CD1c-positive myeloid dendritic cell (primary cell): ENCODE data around the gene MTFP1.
"Not testable (repeated sequence)": the region's sequence is repeated elsewhere in the genome, so short reads cannot be mapped to it uniquely, and the experiment has no call there.

Experiments
- DNase-seq: peaks from one replicate; pipeline ENCODE4 v3.0.0-alpha.2; 2016; ENCODE audit errors: extremely low spot score

Gene MTFP1

DNA sequence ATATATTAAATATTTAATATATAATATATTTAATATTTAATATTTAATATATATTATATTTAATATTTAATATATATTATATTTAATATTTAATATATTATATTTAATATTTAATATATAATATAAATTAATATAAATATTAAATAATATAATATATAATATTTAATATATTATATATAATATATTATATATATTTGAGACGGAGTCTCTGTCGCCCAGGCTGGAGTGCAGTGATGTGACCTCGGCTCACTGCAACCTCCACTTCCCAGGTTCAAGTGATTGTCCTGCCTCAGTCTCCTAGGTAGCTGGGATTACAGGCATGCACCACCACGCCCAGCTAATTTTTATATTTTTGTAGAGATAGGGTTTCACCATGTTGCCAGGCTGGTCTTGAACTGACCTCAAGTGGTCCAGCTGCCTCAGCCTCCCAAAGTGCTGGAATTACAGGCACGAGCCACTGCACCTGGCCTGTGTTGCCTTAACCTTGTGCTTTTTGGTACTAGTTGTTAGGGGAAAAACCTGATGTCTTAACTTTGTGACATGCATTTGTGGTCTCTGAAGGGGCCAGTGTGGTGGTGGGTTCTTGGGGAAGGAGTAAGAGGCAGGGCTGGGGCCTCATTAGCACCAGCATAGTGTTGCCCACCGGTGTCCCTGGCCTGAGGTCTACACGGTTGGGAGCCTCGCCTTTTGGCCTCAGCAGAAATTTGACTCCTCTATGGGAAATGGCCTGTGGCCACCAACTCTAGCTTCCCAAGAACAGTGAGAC, 29.7 kb downstream of the MTFP1 start:
- no peak for DNase-seq

DNA sequence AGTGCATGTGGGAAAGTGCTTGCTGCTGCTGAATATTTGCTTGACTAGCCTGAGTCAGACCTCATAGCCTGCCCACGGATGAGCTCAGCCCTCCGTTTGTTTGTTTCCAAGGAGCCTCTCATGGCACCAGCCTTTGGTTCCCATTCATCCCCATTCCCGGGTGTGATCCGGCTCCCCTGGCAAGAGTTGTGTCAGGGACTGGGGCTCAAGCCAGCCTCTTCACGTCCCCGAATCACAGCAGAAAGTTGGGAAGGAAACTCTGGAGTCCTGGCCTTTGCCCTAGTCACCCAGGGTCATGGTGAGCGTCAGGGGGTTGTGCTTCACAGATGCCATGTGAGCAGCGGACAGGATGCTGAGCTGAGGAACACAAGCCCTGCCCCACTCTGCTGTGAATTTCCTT, 32.4 kb downstream of the MTFP1 start:
- no peak for DNase-seq

DNA sequence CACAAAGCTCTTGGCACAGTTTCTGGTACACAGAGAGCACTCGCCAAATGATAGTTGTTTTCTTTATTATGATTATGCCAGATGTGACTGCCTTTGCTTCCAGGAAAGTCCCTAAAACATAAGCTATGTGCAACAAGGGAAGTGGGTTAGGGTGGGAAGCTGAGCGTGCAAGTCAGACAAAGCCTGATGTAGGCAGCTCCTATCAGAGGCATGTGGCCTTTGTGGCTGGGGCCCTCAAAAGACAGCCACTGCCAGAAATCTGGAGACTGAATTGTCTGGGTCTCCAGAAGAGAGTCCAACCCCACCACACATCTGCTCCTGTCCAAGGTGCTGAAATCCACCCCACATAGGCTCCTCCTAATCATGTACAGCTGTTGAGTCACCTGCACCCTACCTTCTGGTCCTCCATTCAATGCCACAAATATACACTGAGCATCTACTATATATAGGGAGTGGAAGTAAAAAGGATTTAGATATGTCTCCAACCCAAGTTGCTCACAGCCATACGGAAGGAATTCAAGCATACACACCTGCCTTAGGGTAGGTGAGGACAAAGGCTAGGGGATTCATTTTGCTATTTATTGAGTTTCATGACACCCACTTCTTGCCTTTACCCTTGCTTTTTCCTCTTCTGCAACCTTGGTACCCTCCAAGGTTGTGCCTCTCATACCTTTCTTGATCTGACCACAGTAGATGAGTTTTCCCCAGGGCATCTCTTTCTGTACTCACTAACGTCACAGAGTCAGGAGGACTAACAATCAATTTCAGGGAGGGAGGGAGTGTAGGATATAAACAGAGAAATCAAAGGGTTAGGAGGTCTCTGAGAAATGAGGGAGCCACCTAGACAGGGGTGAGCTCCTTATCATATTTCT, 33.8 kb downstream of the MTFP1 start:
- DNase-seq, result no peak

DNA sequence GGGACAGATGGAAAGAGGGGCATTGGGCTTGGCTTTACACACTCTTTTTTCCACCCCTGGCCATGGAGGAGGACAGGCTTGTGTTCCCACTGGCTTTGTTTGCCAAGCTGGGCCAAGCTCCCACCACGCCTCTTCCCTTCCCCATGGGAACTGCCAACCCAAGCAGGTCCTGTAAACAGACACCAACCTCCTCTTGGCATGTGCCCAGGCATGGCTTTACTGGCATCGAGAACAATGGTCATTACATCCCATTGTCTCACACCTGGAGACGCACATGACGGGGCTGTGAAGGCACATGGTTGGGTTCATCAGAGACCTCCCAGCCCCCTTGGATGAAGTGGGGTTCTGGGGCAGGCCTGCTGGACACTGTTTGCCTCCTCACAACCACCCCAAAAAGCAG, 34.6 kb downstream of the MTFP1 start:
- DNase-seq, result no peak

- not testable (repeated sequence) for DNase-seq
Measured at GRCh38 chr22:30460555-30460954, 35.0 kb downstream of the MTFP1 start.

DNA sequence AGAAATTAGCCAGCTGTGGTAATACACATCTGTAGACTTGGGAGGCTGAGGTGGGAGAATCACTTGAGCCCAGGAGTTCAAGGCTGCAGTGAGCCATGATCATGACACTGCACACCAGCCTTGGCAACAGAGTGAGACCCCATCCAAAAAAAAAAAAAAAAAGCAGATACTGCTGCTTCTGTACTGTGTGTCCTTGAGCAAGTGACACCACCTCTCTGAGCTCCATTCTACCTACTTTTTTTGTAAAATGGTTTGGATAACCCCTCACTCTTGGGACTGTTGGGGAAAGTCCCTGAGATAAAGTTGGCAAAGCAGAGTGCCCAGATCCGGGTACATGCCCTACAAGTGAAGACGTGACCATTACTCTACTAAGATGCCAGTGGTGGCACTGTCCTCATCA, 43.6 kb downstream of the MTFP1 start:
- no peak for DNase-seq

DNA sequence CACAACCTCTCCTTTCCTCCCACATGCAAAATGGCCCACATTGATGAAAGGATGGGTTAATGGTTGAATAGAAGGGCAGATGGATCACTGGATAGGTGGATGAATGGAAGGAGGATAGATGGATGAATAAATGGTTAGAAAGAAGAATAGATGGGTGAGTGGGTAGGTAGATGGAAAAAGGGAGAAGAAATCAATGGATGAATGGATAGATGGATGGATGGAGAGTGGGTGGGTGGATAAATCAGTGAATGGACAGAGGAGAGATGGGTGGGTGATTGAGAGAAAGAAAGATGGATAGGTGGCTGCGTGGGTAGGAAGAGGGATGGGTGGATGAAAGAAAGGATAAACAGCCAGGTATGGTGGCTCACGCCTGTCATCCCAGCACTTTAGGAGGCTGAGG, 45.1 kb downstream of the MTFP1 start:
- no peak for DNase-seq

DNA sequence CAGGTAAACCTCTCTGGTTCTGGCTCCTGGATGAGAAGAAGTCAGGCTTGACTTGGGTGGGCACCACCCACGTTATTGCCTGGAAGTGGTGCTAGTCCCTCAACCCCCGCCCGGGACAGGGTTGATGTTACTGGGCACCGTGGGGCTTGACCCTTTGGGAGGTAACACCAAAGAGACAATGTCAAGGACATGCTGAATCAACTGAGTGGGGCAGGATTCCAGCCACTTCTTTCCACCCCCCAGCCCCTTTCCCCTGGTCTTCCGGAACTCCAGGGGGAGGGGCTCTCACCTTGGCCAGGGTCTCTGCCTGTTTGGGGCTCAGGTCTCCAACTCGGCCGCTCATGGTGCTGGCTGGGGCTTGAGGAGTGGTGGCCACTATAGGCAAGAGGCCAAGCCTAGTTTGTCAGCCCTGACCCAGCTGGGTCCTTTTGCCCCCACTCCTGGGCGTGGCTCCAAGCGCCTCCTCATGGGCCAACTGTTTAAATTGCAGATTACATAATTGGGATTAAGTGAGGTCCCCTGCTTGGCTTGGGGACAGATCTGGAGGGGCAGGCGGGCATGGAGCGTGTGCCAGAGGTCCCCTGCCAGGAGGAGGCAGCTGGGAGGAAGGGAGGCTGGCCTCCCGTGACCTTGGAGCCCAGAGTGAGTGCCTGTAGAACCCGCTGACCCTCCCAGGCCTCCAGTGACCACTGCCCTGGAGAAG, 46.2 kb downstream of the MTFP1 start, which contains the start of gene SEC14L3:
TSS of gene SEC14L3 (minus strand) at position 402 of the 703 bp plus-strand sequence. CDS start at position 343, 59 bp downstream.
- DNase-seq, result no peak

DNA sequence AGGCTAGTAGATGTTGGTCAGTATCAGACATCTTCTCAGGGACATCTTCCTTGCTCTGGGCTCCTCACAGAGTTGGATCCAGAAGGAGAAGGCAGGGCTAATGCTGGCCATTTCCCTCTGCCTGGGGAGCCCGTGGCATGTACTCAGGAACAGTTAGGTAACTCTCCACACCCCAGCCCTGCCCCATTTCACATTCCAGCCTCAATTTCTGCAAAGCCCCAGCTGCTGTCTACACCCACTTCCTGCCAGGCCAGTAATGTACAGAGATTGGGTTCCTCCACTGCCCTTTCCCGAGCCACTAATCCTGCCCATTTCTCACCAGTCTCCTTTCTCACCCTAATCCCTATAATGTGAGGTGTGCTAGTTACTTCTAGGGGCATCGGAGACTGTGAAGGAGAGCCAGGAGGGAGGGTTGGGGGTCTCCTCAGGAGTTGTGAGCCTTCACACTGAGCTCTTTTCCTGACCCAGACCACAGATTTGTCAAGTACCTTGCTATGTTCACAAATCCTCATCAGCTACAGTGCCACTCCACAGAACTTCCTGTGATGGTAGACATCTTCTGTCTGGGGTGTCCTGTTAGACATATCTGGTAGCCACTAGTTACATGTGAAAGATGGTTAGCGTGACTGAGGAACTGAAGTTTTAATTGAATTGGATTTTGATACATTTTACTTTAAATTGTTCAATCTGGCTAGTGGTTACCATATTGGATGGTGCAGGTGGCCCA, 47.6 kb downstream of the MTFP1 start:
- no peak for DNase-seq

DNA sequence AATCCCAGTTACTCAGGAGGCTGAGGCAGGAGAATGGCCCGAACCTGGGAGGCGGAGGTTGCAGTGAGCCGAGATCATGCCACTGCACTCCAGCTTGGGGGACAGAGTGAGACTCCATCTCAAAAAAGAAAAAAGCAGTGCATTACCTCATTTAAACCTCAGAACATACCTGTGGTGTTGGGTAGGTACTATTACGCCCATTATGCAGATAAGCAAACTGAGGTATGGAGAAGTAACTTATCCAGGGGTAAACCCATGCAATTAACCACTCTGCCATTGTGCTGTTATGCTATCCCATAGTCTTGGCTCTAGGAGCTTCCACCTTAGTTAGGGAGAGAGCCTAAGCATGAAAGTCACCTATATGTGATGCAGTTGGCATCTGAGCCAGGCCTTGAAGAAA, 48.6 kb downstream of the MTFP1 start:
- DNase-seq, result no peak

DNA sequence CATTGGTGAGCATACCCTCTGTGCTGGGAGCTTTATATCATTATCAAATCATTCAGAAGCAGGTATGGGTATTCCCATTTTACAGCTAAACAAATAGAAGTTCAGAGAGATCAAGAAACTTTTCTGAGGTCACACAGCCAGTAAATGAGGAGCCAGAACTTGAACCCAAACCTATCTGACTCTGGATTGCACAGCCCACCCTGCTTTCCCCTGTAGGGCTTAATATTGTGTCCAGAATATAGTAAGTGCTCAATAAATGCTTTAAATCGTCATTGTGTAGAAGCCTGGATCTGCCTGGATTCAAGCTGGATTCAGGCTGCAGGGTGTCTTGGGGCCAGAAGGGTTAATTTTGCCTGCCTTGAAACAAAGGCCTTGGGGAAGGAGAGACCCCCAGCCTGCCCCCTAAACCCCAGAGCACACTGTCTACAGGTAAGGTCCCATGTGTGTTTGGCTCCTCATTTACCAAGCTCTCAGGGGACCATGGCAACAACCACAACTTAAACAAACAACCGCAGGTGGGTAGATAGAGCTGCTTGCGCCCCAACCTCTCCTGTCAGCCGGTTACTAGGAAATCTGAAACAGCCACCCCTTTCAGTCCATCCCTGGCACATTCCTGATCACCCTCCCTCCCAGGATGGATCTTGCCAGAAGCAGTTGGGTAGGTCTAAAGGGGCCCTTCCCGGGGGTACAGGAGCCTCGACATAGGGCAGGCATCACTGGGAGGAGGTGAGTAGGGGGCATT, 49.3 kb downstream of the MTFP1 start:
- DNase-seq, result no peak
